GM21528 (cell line): Measurements from ENCODE around the gene MAGEA9.
"Not testable (repeated sequence)": the region's sequence is repeated elsewhere in the genome, so short reads cannot be mapped to it uniquely, and the experiment has no call there.

Experiments used
- ATAC-seq: cut with Tn5 transposase; IDR thresholded peaks from one replicate; pipeline ENCODE4 v1.9.1; 2021; ENCODE audit warnings: mild to moderate bottlenecking, moderate library complexity; ENCODE audit not compliant: unreplicated experiment, low FRiP score

MAGEA9 gene, protein sequence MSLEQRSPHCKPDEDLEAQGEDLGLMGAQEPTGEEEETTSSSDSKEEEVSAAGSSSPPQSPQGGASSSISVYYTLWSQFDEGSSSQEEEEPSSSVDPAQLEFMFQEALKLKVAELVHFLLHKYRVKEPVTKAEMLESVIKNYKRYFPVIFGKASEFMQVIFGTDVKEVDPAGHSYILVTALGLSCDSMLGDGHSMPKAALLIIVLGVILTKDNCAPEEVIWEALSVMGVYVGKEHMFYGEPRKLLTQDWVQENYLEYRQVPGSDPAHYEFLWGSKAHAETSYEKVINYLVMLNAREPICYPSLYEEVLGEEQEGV

GRCh38 chrX:149781727-149782126 is at the start of gene MAGEA9:
Gene MAGEA9 (plus strand): TSS chrX:149781930. CDS start chrX:149786211, 4,281 bp downstream.
- not testable (repeated sequence) for ATAC-seq

GRCh38 chrX:149742269-149742668 is 39.5 kb upstream of the MAGEA9 start:
- ATAC-seq, result not testable (repeated sequence)

DNA sequence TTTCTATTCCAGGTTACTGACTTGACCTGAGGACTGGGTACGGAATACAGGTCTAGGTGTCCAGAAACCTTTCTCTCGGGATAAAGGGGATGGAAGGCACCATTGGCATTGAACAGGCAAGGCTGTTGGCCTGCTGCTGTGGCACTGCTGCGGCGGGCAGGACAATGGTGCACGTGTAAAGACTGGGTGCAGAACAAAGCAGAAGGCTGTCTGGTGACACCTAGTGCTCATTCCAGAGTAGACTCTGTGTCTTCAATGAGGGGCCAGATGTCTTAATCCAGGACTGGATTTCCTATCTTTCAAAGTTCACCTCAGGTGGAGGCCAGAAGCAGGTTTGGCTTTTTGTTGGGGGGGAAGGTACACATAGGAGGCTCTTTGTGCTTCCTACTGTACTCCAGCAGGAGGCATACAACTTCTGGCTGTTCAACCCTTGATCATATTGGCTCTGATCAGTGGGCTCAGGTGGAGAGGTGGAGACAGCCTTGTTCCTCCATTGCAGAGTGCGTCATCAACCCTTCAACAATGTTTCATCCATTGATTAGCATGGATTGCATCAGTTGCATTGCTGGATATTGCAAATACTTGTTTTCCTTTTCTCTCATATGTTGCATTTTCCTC is 35.2 kb upstream of the MAGEA9 start:
- not testable (repeated sequence) for ATAC-seq

GRCh38 chrX:149757206-149758067 is 24.3 kb upstream of the MAGEA9 start:
- ATAC-seq, result no peak

DNA sequence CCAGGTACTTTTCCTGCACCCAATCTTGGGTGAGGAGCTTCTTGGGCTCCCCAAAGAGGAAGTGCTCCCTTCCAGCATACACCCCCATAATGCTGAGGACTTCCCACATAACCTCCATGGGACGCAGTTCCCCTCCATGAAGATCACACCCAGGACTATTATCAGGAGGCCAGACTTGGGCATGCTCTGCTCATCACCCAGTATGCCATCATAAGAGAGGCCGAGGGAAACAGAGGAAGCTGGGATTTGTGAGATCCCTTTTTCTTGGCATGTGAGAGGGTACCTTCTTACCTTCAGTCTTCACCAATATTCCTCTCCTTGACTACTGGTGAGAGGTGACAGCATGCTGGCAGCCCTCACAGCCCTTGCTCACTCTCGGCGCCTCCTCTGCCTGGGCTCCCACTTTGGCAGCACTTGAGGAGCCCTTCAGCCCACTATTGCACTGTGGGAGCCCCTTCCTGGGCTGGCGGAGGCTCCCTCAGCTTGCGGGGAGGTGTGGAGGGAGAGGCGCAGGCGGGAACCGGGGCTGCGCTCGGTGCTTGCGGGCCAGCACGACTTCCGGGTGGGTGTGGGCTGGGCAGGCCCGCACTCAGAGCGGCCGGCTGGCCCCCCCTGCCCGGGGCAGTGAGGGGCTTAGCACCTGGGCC is 23.5 kb upstream of the MAGEA9 start:
- no peak for ATAC-seq

- ATAC-seq, result not testable (repeated sequence)
Observed at GRCh38 chrX:149758715-149759078, 23.0 kb upstream of the MAGEA9 start.

DNA sequence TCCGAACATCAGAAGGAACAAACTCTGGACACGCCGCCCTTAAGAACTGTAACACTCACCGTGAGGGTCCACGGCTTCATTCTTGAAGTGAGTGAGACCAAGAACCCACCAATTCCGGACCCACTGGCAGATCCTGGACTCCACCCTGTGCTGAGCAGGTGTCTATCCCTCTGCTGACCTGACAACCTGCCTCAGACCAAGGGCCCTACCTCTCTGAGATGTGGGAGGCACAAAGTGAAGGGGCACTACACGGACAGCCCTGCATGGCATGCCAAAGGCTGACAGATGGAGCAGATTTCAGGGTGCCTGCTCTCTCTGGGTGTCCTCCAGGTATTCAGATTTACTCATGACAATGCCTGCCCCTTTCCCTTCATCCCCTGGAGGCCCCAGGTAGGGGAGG is 21.9 kb upstream of the MAGEA9 start:
- no peak for ATAC-seq

GRCh38 chrX:149760965-149761364 is 20.8 kb upstream of the MAGEA9 start:
- no peak for ATAC-seq

- not testable (repeated sequence) for ATAC-seq
Observed at GRCh38 chrX:149761858-149762674, 19.7 kb upstream of the MAGEA9 start.

DNA sequence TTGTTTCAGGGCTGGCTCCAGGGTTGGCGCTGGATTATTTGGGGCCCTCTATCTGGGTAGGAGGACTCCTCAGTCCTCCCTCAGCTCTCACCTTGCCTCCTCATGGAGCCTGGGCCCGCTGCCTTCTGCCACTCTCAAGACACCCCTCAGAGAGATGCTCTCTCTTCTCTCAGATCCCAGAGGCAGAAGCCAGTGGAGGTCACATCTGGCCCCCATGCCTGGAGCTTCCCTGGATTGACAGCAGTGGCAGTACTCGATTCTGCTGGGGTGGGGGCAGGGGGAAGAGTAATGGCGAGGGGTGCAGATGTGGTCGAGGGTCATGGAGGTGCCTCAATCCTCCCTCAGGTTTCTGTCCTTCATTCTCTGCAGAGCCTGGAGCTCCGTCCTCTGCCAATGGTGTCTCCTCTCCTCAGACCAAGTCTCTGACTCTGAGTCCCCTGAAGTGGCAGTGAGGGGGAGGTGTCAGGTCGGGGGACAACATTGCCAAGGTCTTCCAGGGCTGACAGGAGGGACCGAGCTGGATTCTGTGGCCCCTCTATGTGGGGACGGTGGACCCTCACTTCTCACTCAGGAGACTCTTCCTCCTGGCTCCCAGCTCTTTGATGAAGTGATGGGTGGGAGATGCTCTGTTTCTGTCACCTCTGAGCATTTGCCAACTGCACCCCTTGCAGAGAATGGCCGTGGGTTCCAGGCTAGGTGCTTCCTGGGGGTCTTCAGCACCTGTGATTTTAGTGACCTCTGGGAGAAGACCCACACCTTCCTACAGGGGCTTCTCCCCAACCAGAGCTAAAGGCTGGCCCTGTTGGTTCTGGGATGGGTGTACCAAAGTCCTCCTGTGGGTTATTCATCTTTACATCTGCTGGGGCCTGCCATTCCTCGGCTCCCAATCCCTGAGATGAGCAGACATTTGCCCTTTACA is 18.8 kb upstream of the MAGEA9 start:
- no peak for ATAC-seq

DNA sequence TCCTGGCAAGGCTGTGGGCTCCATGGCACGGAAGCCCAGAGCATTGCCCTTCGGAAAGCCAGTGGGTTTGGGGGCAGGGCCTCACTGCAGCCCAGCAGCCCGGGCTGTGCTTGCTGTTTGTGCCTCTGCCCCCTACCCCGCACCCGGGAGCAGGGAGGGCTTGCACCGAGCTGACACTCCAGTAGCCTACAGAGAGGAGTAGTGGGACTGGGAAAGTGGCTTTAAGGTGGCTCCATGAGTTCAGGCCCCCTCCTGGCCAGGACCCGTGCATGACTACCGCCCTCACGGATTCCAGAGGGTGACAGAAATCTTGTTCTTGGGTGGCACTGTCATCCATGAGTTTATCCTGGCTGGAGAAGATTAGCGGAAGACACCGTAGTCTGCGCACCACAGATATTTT is 11.4 kb upstream of the MAGEA9 start:
- ATAC-seq, result not testable (repeated sequence)

DNA sequence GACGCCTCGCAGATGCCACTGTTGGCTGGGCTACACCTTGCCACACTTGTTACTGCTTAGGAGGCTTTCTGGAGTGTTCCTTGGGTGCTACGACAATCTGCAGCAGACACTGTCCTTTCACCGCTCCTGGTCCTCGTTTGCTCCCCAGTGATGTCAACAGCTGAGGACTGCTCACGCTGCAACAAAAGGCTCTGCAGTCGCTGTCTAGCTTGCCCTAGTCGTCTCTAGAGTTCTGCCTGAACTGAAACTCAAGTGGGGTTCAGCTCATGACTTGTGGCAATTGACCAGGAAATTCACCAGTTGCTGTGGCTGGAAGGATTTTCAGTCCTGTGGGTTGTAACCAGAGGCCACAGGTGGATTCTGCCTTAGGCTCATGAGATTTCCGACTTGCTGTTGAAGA is 8.7 kb upstream of the MAGEA9 start:
- not testable (repeated sequence) for ATAC-seq

GRCh38 chrX:149773768-149774167 is 8.0 kb upstream of the MAGEA9 start, which contains the start of gene HSFX1:
Gene HSFX1 (plus strand): TSS chrX:149774068. CDS start chrX:149774682, 614 bp downstream.
- ATAC-seq, result not testable (repeated sequence)

GRCh38 chrX:149777999-149778398 is 3.7 kb upstream of the MAGEA9 start:
- ATAC-seq, result not testable (repeated sequence)

GRCh38 chrX:149795531-149795930 is 13.8 kb downstream of the MAGEA9 start:
- ATAC-seq, result peak; percentile 100

DNA sequence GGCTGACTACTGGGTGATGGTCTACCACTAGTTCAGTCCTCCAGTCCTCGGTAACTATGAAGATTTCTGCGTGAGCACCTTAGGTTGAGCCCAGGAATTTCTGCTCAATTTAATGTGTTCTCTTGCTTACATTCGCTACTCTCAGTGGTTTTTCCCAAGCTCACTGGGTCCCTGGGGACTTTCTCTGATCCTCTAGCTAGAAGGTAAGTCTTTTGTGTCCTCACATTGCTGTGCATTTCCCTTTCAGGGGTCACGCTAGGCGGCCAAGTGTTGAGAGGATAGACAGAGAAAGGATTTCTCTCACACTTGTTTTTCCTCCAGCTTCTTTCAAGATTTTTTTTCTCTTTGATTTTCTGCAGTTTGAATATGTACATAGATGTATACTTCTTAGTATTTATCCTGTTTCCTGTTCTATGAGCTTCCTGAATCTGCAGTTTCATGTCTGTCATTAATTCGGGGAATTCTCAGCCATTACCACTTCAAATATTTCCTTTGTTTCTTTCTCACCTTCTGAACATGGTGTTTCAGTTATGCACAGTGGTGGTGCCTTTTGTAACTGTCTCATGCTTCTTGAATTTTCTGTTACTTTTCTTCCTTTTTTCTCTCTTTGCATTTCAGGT is 17.5 kb downstream of the MAGEA9 start:
- no peak for ATAC-seq

GRCh38 chrX:149799938-149800337 is 18.2 kb downstream of the MAGEA9 start:
- ATAC-seq, result no peak

DNA sequence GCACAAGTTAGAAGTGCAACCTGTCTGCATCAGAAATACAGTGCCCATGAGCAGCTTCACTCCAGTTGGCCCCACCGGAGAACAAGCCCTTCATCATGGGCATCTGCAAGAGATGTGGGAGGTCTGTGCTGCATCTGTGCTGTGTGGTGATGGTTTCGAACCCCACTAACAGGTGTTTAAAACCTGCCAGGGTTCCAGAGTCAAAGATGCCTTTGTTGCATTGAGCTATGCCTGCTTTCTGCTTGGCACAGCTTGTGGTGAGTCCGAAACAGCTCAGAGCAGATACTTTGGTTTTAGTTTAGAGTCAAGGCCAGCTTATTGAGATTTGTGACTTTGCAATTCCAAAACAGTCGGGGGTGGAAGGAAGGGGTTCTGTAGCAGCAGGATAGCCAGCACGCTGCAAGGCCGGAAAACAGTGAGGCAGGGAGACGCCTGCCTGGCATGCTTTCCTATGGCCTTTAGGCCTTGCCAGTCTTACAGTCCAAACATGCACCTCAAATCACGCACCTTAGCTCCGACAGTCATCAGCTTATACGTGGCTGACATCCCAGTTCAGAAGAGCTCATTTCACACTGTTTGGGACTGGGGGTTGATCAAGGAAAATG is 21.8 kb downstream of the MAGEA9 start:
- ATAC-seq, result no peak
